Stimulated activated naive CD8-positive, alpha-beta T cell treated with anti-CD3 and anti-CD28 coated beads, Interleukin-15, amount 100 ng/mL, for 72 hours (primary cell): ENCODE measurements around the gene OR6B3.
"Not testable (repeated sequence)": the region's sequence is repeated elsewhere in the genome, so short reads cannot be mapped to it uniquely, and the experiment has no call there.

ENCODE experiments used
- ATAC-seq: fragments of 150-1000 bp; cut with Tn5 transposase; 2 replicates; pipeline ENCODE4 v1.10.0; 2021; ENCODE audit warnings: mild to moderate bottlenecking, moderate library complexity
- DNase-seq, 2 donors: peaks; one replicate each; pipeline ENCODE4 v3.0.0; 2021 to 2022
- H3K27ac Mint-ChIP-seq, 2 donors: one replicate each; pipeline ENCODE4 v1.8.0; 2022; ENCODE audit warnings: mild to moderate bottlenecking in 2 of 2, mixed read lengths in 2 of 2, moderate library complexity in 2 of 2
- H3K27me3 Mint-ChIP-seq: one replicate; pipeline ENCODE4 v1.8.0; 2022; ENCODE audit warnings: mixed read lengths
- H3K4me1 Mint-ChIP-seq: one replicate; pipeline ENCODE4 v1.8.0; 2022; ENCODE audit warnings: mild to moderate bottlenecking, mixed read lengths
- H3K4me3 Mint-ChIP-seq, 2 donors: one replicate each; pipeline ENCODE4 v1.8.0; 2022; ENCODE audit warnings: mild to moderate bottlenecking in 2 of 2, mixed read lengths in 2 of 2, moderate library complexity in 1 of 2
- H3K9me3 Mint-ChIP-seq, 2 donors: one replicate each; pipeline ENCODE4 v1.8.0; 2022; ENCODE audit warnings: mixed read lengths in 2 of 2

OR6B3 gene

DNA sequence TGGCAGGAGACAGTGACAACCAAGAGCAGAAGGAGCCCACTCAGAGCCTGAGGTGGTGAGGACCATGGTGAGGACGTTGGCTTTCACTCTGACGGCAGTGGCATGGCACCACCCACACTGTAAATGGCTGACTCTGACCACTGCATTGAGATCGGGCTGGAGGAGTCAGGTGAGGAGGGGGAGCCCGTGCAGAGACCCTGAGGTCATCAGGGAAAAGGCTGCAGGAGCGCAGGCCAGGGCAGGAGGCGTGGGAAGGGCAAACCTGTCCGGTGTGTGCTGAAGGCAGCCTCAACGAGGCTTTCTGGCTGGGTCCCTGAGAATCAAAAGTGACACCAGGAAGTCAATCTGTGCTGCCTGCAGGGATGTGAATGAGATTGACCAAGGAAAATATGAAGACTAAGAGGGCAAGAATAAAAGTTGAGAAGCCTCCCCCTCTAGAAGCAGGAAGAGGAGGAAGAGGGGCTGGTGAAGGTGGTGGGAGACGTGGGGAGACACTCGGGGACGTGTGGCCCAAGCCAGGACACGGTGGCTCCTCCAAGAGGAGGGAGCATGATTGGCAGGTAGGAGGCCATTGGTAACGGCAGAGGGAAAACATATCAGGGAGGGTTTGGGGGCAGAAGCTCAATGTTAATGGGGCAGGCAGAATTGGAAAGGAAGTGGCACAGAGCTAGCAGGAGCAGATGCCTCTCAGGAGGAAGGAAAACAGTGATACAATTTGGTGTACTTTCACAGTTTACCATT lies 2.0 kb upstream of the OR6B3 start:
- Mint-ChIP-seq H3K4me1 (no peaks in the 10 kb centered on the region), H3K27me3 (peaks cover 52% of the 10 kb centered on the region), H3K9me3 (no peaks in the 10 kb centered on the region), H3K4me3 (no peak overlapping the region), H3K27ac (no peak overlapping the region)
- no peak for ATAC-seq
- no peak for DNase-seq

GRCh38 chr2:240052524-240052923 lies 797 bp downstream of the OR6B3 start:
- ATAC-seq = no peak
- Mint-ChIP-seq H3K4me3 (no peak overlapping the region), H3K27ac (no peak overlapping the region), H3K9me3 (no peaks in the 10 kb centered on the region), H3K27me3 (peaks cover 62% of the 10 kb centered on the region), H3K4me1 (no peaks in the 10 kb centered on the region)
- no peak for DNase-seq

DNA sequence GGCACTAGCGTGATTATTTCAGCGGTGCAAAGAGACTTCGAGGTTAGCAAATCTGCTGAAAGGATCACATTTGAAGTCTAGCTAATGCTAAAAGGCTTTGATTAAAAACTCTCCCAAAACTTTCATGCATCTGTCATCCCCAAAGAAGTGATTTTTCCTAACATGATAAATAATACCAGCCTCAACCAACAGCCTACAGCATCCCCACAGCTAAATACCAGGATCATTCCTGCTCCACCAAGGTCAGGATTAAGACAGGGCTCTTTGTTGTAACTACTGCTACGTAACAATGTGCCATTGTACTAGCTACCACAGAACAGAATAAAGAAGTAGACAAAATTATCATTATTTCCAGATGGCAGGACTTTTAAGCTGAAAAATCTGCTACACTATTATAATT lies 1.6 kb downstream of the OR6B3 start:
- ATAC-seq (no peak), DNase-seq (no peak)
- Mint-ChIP-seq H3K9me3 (no peaks in the 10 kb centered on the region), H3K27me3 (peaks cover 58% of the 10 kb centered on the region), H3K4me3 (no peak overlapping the region), H3K27ac (no peak overlapping the region), H3K4me1 (no peaks in the 10 kb centered on the region)

GRCh38 chr2:240050278-240050677 lies 3.0 kb downstream of the OR6B3 start:
- no peak overlapping the region for H3K4me3 Mint-ChIP-seq
- H3K27ac Mint-ChIP-seq = no peak overlapping the region
- DNase-seq (no peak), ATAC-seq (no peak)
- H3K27me3 Mint-ChIP-seq = peaks cover 58% of the 10 kb centered on the region
- H3K4me1 Mint-ChIP-seq = no peaks in the 10 kb centered on the region
- no peaks in the 10 kb centered on the region for H3K9me3 Mint-ChIP-seq

- ATAC-seq (no peak), DNase-seq (no peak)
- Mint-ChIP-seq H3K4me1 (no peaks in the 10 kb centered on the region), H3K4me3 (no peak overlapping the region), H3K9me3 (no peaks in the 10 kb centered on the region), H3K27me3 (peaks cover 53% of the 10 kb centered on the region), H3K27ac (peak overlapping the region in 1 of 2 donors; percentile 13)
These were observed 5.1 kb downstream of the OR6B3 start for GRCh38 chr2:240048237-240048636.

GRCh38 chr2:240045098-240045497 lies 8.2 kb downstream of the OR6B3 start:
- no peak for ATAC-seq
- H3K9me3 Mint-ChIP-seq = no peaks in the 10 kb centered on the region
- H3K27ac Mint-ChIP-seq = no peak overlapping the region
- H3K4me3 Mint-ChIP-seq = no peak overlapping the region
- H3K27me3 Mint-ChIP-seq = peaks cover 58% of the 10 kb centered on the region
- no peaks in the 10 kb centered on the region for H3K4me1 Mint-ChIP-seq
- no peak for DNase-seq

DNA sequence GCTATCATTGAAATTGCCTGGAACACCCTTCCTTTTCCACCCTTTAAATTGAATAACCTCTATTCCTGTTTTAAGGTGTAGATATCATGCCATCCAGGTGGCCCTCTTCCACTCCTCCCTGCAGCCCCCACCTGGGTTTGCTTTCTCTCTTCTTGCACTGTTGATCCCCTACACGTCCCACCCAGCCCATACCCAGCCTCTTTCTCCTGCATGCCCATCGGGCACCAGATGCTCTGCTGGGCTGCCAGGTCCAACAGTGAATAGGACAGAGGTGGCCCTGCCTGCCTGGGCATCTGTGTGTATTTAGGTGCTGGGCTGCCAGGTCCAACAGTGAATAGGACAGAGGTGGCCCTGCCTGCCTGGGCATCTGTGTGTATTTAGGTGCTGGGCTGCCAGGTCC lies 9.2 kb downstream of the OR6B3 start:
- H3K27me3 Mint-ChIP-seq = peaks cover 56% of the 10 kb centered on the region
- H3K27ac Mint-ChIP-seq, DNase-seq, H3K9me3 Mint-ChIP-seq, H3K4me3 Mint-ChIP-seq, H3K4me1 Mint-ChIP-seq, ATAC-seq: not testable (repeated sequence)

- Mint-ChIP-seq H3K9me3 (no peaks in the 10 kb centered on the region), H3K27me3 (peaks cover 50% of the 10 kb centered on the region), H3K4me3 (no peak overlapping the region), H3K4me1 (no peaks in the 10 kb centered on the region), H3K27ac (no peak overlapping the region)
- ATAC-seq (no peak), DNase-seq (no peak)
These were observed 9.9 kb downstream of the OR6B3 start for GRCh38 chr2:240043279-240043989.

GRCh38 chr2:240042740-240043139 lies 10.6 kb downstream of the OR6B3 start:
- no peaks in the 10 kb centered on the region for H3K4me1 Mint-ChIP-seq
- peaks cover 43% of the 10 kb centered on the region for H3K27me3 Mint-ChIP-seq

DNA sequence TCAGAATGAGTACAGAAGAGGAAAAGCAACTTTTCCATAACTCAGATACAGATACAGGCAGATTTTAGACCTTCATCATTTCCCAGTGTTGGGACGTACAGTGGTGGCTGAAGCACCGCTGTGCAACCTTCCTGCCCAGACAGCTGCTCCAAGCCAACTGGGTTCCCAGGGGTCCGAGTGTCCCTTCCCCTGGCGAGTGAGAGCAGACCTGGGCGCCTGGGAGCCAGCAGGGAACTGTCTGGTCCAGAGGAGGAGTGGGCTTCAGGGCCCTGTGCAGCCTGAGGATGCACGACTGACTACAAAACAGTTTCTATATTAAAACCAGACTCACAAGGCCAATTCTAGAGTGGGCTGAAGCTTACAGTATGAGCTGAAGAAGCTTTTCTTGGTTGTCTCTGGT lies 12.0 kb downstream of the OR6B3 start:
- Mint-ChIP-seq H3K27me3 (peaks cover 47% of the 10 kb centered on the region), H3K27ac (no peak overlapping the region), H3K4me3 (no peak overlapping the region), H3K4me1 (no peaks in the 10 kb centered on the region), H3K9me3 (no peaks in the 10 kb centered on the region)
- ATAC-seq (no peak), DNase-seq (no peak)

More at GRCh38 chr2:240042740-240043139, 10.6 kb downstream of the OR6B3 start:
- no peak overlapping the region for H3K27ac Mint-ChIP-seq
- H3K4me3 Mint-ChIP-seq = no peak overlapping the region
- H3K9me3 Mint-ChIP-seq = no peaks in the 10 kb centered on the region
- ATAC-seq (no peak), DNase-seq (no peak)

DNA sequence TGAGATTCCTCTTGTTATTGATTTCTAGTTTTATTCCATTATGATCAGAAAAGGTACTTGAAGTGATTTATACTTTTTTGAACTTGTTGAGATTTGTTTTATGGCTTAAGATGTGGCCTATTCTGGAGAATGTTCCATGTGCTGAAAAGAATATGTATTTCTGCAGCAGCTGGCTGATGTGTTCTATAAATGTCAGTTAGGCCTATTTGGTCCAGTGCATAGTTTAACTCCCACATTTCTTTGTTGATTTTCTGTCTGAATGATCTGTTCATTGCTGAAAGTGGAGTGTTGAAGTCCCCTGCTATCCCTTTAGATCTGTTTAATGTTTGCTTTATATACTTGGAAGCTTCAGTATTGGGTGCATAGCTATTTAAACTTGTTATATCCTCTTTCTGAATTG lies 16.0 kb downstream of the OR6B3 start:
- no peak overlapping the region for H3K27ac Mint-ChIP-seq

DNA sequence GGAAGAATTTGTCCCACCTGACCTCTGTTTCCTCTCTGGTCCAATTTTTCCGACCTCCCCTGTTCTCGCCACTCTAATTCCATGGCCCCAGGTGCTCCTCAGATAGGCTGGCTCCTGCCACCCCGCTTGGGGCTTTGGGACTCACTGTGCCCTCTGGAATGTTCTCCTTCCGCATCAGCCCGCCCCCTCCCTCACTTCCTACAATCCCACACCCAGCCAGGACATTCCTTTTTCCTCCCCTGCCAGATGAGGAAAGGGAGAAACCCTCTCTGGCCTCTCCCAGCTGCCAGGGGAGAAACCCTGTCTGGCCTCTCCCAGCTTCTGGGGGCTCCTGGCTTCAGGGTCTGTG lies 20.0 kb downstream of the OR6B3 start:
- H3K9me3 Mint-ChIP-seq = no peaks in the 10 kb centered on the region
- H3K27ac Mint-ChIP-seq = no peak overlapping the region

More for the DNA sequence above, 16.0 kb downstream of the OR6B3 start:
- H3K9me3 Mint-ChIP-seq = no peaks in the 10 kb centered on the region
- ATAC-seq (no peak), DNase-seq (no peak)
- H3K4me3 Mint-ChIP-seq = no peak overlapping the region
- no peaks in the 10 kb centered on the region for H3K4me1 Mint-ChIP-seq
- H3K27me3 Mint-ChIP-seq = peaks cover 43% of the 10 kb centered on the region

DNA sequence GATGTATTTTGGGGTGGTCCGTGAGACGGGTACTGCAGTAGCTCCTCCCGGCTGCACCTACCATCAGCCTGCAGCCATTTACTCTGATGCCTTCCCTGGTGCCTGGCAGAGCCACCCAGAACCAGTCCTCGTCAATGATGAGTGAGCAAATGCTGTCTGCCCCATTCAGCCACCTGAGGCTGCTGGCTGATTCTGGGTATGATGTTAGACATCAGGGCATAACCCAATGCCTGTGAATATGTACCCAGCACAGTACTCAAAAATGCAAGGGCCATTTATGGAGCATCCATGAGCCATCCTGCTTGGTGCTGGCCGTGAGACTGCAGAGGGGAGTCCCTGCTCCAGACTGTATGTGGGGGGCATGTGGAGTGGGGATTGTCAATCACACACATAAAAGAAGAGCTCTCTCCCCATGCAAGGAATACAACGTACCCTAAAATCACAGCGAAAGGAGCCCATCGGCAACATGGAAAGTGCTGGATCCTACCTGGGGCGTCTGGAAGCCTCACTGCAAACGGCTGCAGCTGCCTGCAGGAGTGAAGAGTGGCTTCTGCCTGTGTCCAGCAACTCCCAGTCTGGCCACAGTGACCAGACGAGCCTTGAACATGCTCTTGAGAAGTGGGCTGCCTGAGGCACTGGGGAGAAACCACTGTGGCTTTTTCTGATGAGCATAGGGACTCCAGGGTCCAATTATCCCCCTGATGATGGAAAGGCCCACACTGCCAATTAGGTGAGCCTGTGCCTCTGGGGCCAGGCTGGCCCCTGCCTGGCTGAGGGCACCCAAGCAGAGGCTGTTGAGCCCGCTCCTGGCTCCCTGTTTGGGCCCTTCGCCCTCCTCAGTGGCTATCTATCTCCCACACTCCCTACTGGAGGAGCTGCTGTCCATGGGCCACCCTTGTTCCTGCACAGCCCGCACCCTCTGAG lies 20.7 kb downstream of the OR6B3 start:
- peaks cover 63% of the 10 kb centered on the region for H3K27me3 Mint-ChIP-seq
- no peaks in the 10 kb centered on the region for H3K9me3 Mint-ChIP-seq
- H3K27ac Mint-ChIP-seq = no peak overlapping the region
- no peaks in the 10 kb centered on the region for H3K4me1 Mint-ChIP-seq
- no peak for ATAC-seq
- no peak overlapping the region for H3K4me3 Mint-ChIP-seq
- DNase-seq = no peak

More for the DNA sequence above, 20.0 kb downstream of the OR6B3 start:
- H3K4me3 Mint-ChIP-seq = no peak overlapping the region
- no peak for DNase-seq
- no peak for ATAC-seq
- no peaks in the 10 kb centered on the region for H3K4me1 Mint-ChIP-seq
- peaks cover 61% of the 10 kb centered on the region for H3K27me3 Mint-ChIP-seq

DNA sequence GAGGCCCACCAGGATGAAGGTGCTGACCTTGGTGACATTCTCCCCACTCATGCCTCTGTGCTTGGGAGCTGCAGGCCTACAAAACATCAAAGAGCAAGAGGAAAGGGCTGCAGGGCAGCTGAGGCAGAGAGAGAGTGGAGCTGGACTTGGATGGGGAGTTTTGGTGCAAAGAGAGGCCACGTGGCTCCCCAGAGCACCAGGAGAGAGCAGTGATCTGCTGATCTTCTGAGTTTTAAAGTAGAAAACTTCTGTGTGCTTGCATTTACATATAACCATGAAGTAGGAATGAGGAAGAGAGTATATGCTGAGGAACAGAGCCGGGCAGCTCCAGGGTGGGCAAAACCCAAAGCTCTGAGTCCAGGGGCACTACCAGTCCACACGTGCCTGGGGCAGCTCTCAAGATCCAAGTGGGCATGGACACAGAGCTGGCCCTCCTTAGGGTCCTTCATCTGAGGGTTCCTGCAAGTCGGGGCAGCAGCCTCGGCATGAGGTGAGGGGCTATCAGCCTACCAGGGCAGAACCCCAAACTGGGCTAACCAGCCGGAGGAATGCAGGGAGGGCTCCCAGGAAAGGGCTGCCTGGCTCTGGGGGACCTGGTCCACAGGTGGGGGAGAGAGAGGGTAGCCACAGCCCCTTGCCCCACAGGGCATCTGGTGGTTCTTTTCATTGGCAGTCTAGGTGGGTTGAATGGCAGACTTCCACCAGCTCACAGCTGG lies 22.8 kb downstream of the OR6B3 start, which contains the start of gene OR6B2:
Gene OR6B2, minus strand, starts transcription at position 51 of the 716 bp plus-strand sequence. Its CDS starts 0 bp downstream, at position 51.
- DNase-seq (no peak), ATAC-seq (no peak)

GRCh38 chr2:240024766-240025165 lies 28.6 kb downstream of the OR6B3 start:
- Mint-ChIP-seq H3K27me3 (peaks cover 7% of the 10 kb centered on the region), H3K9me3 (no peaks in the 10 kb centered on the region), H3K4me1 (peaks cover 19% of the 10 kb centered on the region), H3K27ac (peak overlapping the region; percentile 96 to 97), H3K4me3 (peak overlapping the region; percentile 85 to 92)
- DNase-seq (peak in 1 of 2 donors; percentile 34), ATAC-seq (peak; percentile 52)

More for the DNA sequence above, 22.8 kb downstream of the OR6B3 start, which contains the start of gene OR6B2:
- Mint-ChIP-seq H3K4me3 (no peak within 1 kb of the TSS), H3K9me3 (no peaks in the 10 kb centered on the region), H3K27me3 (peaks cover 54% of the 10 kb centered on the region), H3K4me1 (no peaks in the 10 kb centered on the region), H3K27ac (no peak within 1 kb of the TSS)
